GM12873 (cell line): ENCODE measurements around the gene ZNF3.
A peak's percentile ranks its signal among the peaks of the same experiment; 100 is the strongest.

ENCODE experiments used
- CTCF ChIP-seq: IDR thresholded peaks from 2 replicates; pipeline ENCODE4 v1.5.1; 2012; ENCODE audit warnings: low read depth, mild to moderate bottlenecking, moderate library complexity, low read length, control low read depth; ENCODE audit not compliant: insufficient read depth; ENCODE audit errors: missing control alignments

Gene ZNF3

GRCh38 chr7:100124301-100125230 lies 43.0 kb upstream of the ZNF3 start:
- TF ChIP-seq CTCF = no peak

GRCh38 chr7:100122568-100122967 lies 41.0 kb upstream of the ZNF3 start:
- no peak for TF ChIP-seq CTCF

- no peak for TF ChIP-seq CTCF
These were observed 40.5 kb upstream of the ZNF3 start for GRCh38 chr7:100122067-100122466.

- no peak for TF ChIP-seq CTCF
These were observed 39.2 kb upstream of the ZNF3 start for GRCh38 chr7:100120733-100121036.

- no peak for TF ChIP-seq CTCF
These were observed 38.6 kb upstream of the ZNF3 start for GRCh38 chr7:100119970-100120732.

GRCh38 chr7:100119072-100119969 lies 37.8 kb upstream of the ZNF3 start, which contains the start of the genes CNPY4 and TAF6:
Gene CNPY4, plus strand, starts transcription at chr7:100119634. Its CDS starts 111 bp downstream, at chr7:100119745.
Gene TAF6, minus strand, starts transcription at chr7:100119358. Its CDS starts 5,149 bp downstream, at chr7:100114209.
- TF ChIP-seq CTCF = peak; percentile 6
